ENCODE results near the gene SCARF2. TPM values are rescaled to one million over a fixed set of nuclear protein-coding genes. Genes with fewer than 3 reads are reported as not detected.

The SCARF2 gene
- polyA plus RNA-seq, 3 donors = 0.12 to 0.51 TPM; not detected in 1

- Mint-ChIP-seq H3K36me3 (peaks cover 60 to 76% of the 10 kb centered on the region in 2 donors), H3K27me3 (ENCODE audit: low read depth in 3 of 3) (peaks cover 4 to 10% (median 4%) of the 10 kb centered on the region in 3 donors), H3K4me3 (no peak overlapping the region), H3K4me1 (no peaks in the 10 kb centered on the region), H3K9me3 (no peaks in the 10 kb centered on the region), H3K27ac (no peak overlapping the region)
- no peaks in the 10 kb centered on the region for H3K79me2 ChIP-seq (ENCODE audit: insufficient read depth, low read length)
- H3K27me3 ChIP-seq (ENCODE audit: control insufficient read depth in 2 of 2, insufficient read depth in 2 of 2, low read length in 2 of 2) = peaks cover 0 to 1% of the 10 kb centered on the region in 2 donors
- no peak overlapping the region for H3K4me3 ChIP-seq (replicated peaks in 1 of 3; ENCODE audit: low read depth in 2 of 3, low read length in 3 of 3)
- H3K36me3 ChIP-seq (replicated peaks in 1 of 2; ENCODE audit: control insufficient read depth in 1 of 2, insufficient read depth in 2 of 2, low read length in 2 of 2) = peaks cover 32 to 63% of the 10 kb centered on the region in 2 donors
- 97% methylated on average over 4 of the region's 4 CpGs for WGBS (ENCODE audit: insufficient coverage)
- H3K4me2 ChIP-seq (replicated peaks; ENCODE audit: extremely low read depth, low read length, poor library complexity, severe bottlenecking) = no peak overlapping the region
- DNase-seq = no peak
- intact Hi-C loops (cut with micrococcal nuclease) = no loop called here
- H4K20me1 ChIP-seq (ENCODE audit: insufficient read depth, low read length) = peaks cover 7% of the 10 kb centered on the region
- H2AFZ ChIP-seq (ENCODE audit: insufficient read depth, low read depth, low read length, poor library complexity, severe bottlenecking) = no peak overlapping the region
- H3K4me1 ChIP-seq (ENCODE audit: control insufficient read depth in 1 of 2, insufficient read depth in 2 of 2, low read length in 2 of 2) = no peaks in the 10 kb centered on the region
- no peak overlapping the region for H3K9ac ChIP-seq (ENCODE audit: insufficient read depth, low read length, poor library complexity, severe bottlenecking)
- TF ChIP-seq CTCF (IDR thresholded peaks at IDR 0.05) = no peak
- no peak overlapping the region for H3K27ac ChIP-seq (ENCODE audit: low read depth in 1 of 2, low read length in 2 of 2)
- no peaks in the 10 kb centered on the region for H3K9me3 ChIP-seq (replicated peaks in 1 of 2; ENCODE audit: control insufficient read depth in 1 of 2, insufficient read depth in 1 of 2, low read length in 2 of 2)
Observed at GRCh38 chr22:20444325-20444724, 6.7 kb upstream of the SCARF2 start.

GRCh38 chr22:20442485-20443284 is 5.1 kb upstream of the SCARF2 start:
- Histone ChIP-seq H3K27ac (ENCODE audit: low read depth in 1 of 2, low read length in 2 of 2) (no peak overlapping the region), H3K9me3 (replicated peaks in 1 of 2; ENCODE audit: control insufficient read depth in 1 of 2, insufficient read depth in 1 of 2, low read length in 2 of 2) (no peaks in the 10 kb centered on the region), H3K4me3 (replicated peaks in 1 of 3; ENCODE audit: low read depth in 2 of 3, low read length in 3 of 3) (no peak overlapping the region), H3K4me1 (ENCODE audit: control insufficient read depth in 1 of 2, insufficient read depth in 2 of 2, low read length in 2 of 2) (peaks cover 4 to 5% of the 10 kb centered on the region in 2 donors), H3K9ac (ENCODE audit: insufficient read depth, low read length, poor library complexity, severe bottlenecking) (no peak overlapping the region), H3K4me2 (replicated peaks; ENCODE audit: extremely low read depth, low read length, poor library complexity, severe bottlenecking) (no peak overlapping the region), H3K36me3 (replicated peaks in 1 of 2; ENCODE audit: control insufficient read depth in 1 of 2, insufficient read depth in 2 of 2, low read length in 2 of 2) (peaks cover 32 to 63% of the 10 kb centered on the region in 2 donors), H4K20me1 (ENCODE audit: insufficient read depth, low read length) (peaks cover 7% of the 10 kb centered on the region), H3K79me2 (ENCODE audit: insufficient read depth, low read length) (no peaks in the 10 kb centered on the region), H3K27me3 (ENCODE audit: control insufficient read depth in 2 of 2, insufficient read depth in 2 of 2, low read length in 2 of 2) (peaks cover 8 to 17% of the 10 kb centered on the region in 2 donors), H2AFZ (ENCODE audit: insufficient read depth, low read depth, low read length, poor library complexity, severe bottlenecking) (no peak overlapping the region)
- Mint-ChIP-seq H3K27me3 (ENCODE audit: low read depth in 3 of 3) (peaks cover 19 to 25% (median 20%) of the 10 kb centered on the region in 3 donors), H3K4me3 (no peak overlapping the region), H3K9me3 (peaks cover 0 to 8% (median 0%) of the 10 kb centered on the region in 7 donors), H3K27ac (no peak overlapping the region), H3K36me3 (peaks cover 63 to 84% of the 10 kb centered on the region in 2 donors), H3K4me1 (peaks cover 4% of the 10 kb centered on the region)
- no peak for TF ChIP-seq CTCF (IDR thresholded peaks at IDR 0.05)
- intact Hi-C loops (cut with micrococcal nuclease) = no loop called here
- 95% methylated on average over 3 of the region's 7 CpGs for WGBS (ENCODE audit: insufficient coverage)
- DNase-seq = no peak
